Measurements from ENCODE around the gene C11orf42. TPM values are rescaled to one million over a fixed set of nuclear protein-coding genes. Genes with fewer than 3 reads are reported as not detected.
A peak's percentile ranks its signal among the peaks of the same experiment; 100 is the strongest.

Gene C11orf42
- total and polyA plus RNA-seq, 8 donors = not detected

- DNase-seq = no peak
- intact Hi-C loops (cut with DNase I; ENCODE audit: low total_unique reads) = no loop called here
- H3K9me3 ChIP-seq = no peaks in the 10 kb centered on the region
- peaks cover 15 to 26% (median 19%) of the 10 kb centered on the region in 4 donors for H3K4me1 ChIP-seq
- H3K27ac ChIP-seq = no peak overlapping the region
- H3K27me3 ChIP-seq = no peaks in the 10 kb centered on the region
- no peaks in the 10 kb centered on the region for H3K36me3 ChIP-seq
- WGBS, 5 donors = 82 to 92% (median 82%) methylated on average over 4 of the region's 4 CpGs
- no peak overlapping the region for H3K4me3 ChIP-seq
- TF ChIP-seq EP300 (IDR thresholded peaks at IDR 0.05) (no peak), CTCF (IDR thresholded peaks at IDR 0.05) (no peak), POLR2AphosphoS5 (IDR thresholded peaks at IDR 0.05) (no peak), POLR2A (IDR thresholded peaks at IDR 0.05) (no peak)
These were observed 31.9 kb downstream of the C11orf42 start for GRCh38 chr11:6237266-6237665.

GRCh38 chr11:6237761-6238302 lies 32.5 kb downstream of the C11orf42 start:
- no peak overlapping the region for H3K27ac ChIP-seq
- H3K27me3 ChIP-seq = no peaks in the 10 kb centered on the region
- 88 to 90% (median 89%) methylated on average over 5 of the region's 5 CpGs for WGBS, 5 donors
- H3K36me3 ChIP-seq = no peaks in the 10 kb centered on the region
- H3K4me1 ChIP-seq = peaks cover 13 to 20% (median 17%) of the 10 kb centered on the region in 4 donors
- DNase-seq = no peak
- H3K4me3 ChIP-seq = no peak overlapping the region
- TF ChIP-seq CTCF (IDR thresholded peaks at IDR 0.05) = no peak
- TF ChIP-seq POLR2A (IDR thresholded peaks at IDR 0.05) = no peak
- no peak for TF ChIP-seq EP300 (IDR thresholded peaks at IDR 0.05)
- TF ChIP-seq POLR2AphosphoS5 (IDR thresholded peaks at IDR 0.05) = no peak
- no peaks in the 10 kb centered on the region for H3K9me3 ChIP-seq
- intact Hi-C loops (cut with DNase I; ENCODE audit: low total_unique reads) = no loop called here

GRCh38 chr11:6238902-6239301 lies 33.5 kb downstream of the C11orf42 start, which contains the start of gene CNGA4:
Gene CNGA4, plus strand, starts transcription at chr11:6239089. Its CDS starts 118 bp downstream, at chr11:6239207.
- intact Hi-C loops (cut with DNase I; ENCODE audit: low total_unique reads) = no loop called here
- Histone ChIP-seq H3K4me3 (no peak within 1 kb of the TSS), H3K9me3 (no peaks in the 10 kb centered on the region), H3K27me3 (no peaks in the 10 kb centered on the region), H3K27ac (no peak within 1 kb of the TSS), H3K4me1 (peaks cover 3 to 9% (median 6%) of the 10 kb centered on the region in 4 donors), H3K36me3 (no peaks in the 10 kb centered on the region)
- TF ChIP-seq POLR2AphosphoS5 (IDR thresholded peaks at IDR 0.05) (no peak), CTCF (IDR thresholded peaks at IDR 0.05) (no peak), POLR2A (IDR thresholded peaks at IDR 0.05) (no peak), EP300 (IDR thresholded peaks at IDR 0.05) (no peak)
- 62 to 100% (median 68%) methylated on average over 1 of the region's 1 CpG; no CpG with 5 or more reads in 1 of the 5 donors for WGBS, 5 donors
- DNase-seq = peak in 1 of 2 donors; percentile 42

- no peak for DNase-seq
- no peak for TF ChIP-seq POLR2A (IDR thresholded peaks at IDR 0.05)
- no peak for TF ChIP-seq POLR2AphosphoS5 (IDR thresholded peaks at IDR 0.05)
- no peak for TF ChIP-seq CTCF (IDR thresholded peaks at IDR 0.05)
- no peak for TF ChIP-seq EP300 (IDR thresholded peaks at IDR 0.05)
- H3K4me1 ChIP-seq = peaks cover 0 to 8% (median 3%) of the 10 kb centered on the region in 4 donors
- no peaks in the 10 kb centered on the region for H3K9me3 ChIP-seq
- intact Hi-C loops (cut with DNase I; ENCODE audit: low total_unique reads) = no loop called here
- no peaks in the 10 kb centered on the region for H3K27me3 ChIP-seq
- H3K36me3 ChIP-seq = no peaks in the 10 kb centered on the region
- 95 to 98% (median 97%) methylated on average over 28 of the region's 28 CpGs for WGBS, 5 donors
- H3K27ac ChIP-seq = no peak overlapping the region
- H3K4me3 ChIP-seq = no peak overlapping the region
These were observed 34.8 kb downstream of the C11orf42 start for GRCh38 chr11:6240139-6240538.

Data from stomach (tissue), 9 donors.